ENCODE measurements around the gene CD99L2.

CD99L2 gene

DNA sequence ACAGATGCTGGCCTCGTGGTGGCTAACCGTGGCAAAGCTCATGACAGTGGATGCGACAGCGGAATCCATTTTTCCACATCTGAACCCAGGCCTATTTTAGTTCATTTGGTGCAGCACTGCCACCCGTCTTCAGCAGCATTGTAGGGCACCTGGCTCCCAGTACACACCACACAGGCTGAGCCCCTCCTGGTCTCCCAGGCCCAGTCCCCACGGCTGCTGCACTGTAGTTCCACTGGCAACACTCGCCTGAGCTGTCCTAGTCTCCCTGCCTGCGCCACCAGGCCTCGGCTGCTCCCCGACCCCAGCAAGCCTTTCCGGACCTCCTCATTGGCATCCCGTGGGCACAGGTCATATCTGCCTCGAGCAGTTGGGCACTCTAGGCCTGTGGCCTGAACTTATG lies 129.1 kb downstream of the CD99L2 start:
- no peaks in the 10 kb centered on the region for H3K9me3 Mint-ChIP-seq
- no peak overlapping the region for H3K4me3 Mint-ChIP-seq
- H3K27ac Mint-ChIP-seq = no peak overlapping the region
- H3K27me3 Mint-ChIP-seq = no peaks in the 10 kb centered on the region
- no peaks in the 10 kb centered on the region for H3K4me1 Mint-ChIP-seq
- no peaks in the 10 kb centered on the region for H3K36me3 Mint-ChIP-seq
- no peak for ATAC-seq

DNA sequence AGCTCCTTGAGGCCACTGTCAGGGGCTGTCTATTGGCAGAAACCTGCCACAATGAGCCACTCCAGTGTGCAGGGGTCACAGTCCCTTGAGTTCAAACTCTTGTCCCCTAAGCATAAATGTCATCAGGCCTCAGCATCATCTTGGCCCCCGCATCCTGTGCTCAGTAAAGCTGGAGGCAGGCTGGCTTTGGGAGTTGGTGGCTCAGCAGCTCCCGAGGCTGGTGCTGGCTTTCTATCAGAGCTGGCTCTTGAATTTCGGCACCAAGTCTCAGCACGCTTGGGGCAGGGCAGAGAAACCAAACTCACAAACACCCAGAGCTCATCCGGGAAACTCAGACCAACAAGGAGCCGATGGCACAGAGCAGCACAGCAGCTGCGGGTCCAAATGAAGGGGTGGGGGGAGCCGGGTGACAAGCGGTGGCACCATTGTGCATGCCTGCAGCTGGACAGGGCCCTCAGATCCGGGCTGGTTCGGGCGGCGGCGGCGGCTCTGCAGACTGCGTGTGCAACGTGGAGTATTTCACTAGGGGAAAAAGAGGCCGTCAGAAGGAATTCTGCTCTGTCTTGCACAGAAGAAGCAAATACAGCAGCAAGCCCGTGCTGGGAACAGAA lies 129.8 kb downstream of the CD99L2 start:
- Mint-ChIP-seq H3K4me1 (no peaks in the 10 kb centered on the region), H3K36me3 (peaks cover 4% of the 10 kb centered on the region), H3K9me3 (no peaks in the 10 kb centered on the region), H3K27ac (no peak overlapping the region), H3K27me3 (no peaks in the 10 kb centered on the region), H3K4me3 (no peak overlapping the region)
- no peak for ATAC-seq

DNA sequence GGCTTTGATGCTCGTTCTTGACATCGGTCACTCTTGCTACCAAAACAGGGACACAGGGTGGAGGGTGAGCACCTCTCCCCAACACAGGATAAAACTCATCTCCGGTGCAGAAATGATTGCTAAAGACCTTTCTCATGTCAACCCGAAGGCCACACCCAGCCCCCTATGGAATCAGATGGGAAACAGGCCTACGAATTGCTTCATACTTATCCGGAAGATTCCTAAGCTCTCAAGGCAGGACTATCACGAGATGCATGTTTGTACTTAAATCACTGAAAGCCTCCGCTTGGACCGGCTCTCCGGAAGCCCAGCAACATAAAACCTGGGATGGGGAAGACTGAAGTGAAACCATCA lies 130.4 kb downstream of the CD99L2 start:
- no peak overlapping the region for H3K4me3 Mint-ChIP-seq
- no peak overlapping the region for H3K27ac Mint-ChIP-seq
- ATAC-seq = no peak
- no peaks in the 10 kb centered on the region for H3K27me3 Mint-ChIP-seq
- peaks cover 7% of the 10 kb centered on the region for H3K36me3 Mint-ChIP-seq
- H3K4me1 Mint-ChIP-seq = no peaks in the 10 kb centered on the region
- no peaks in the 10 kb centered on the region for H3K9me3 Mint-ChIP-seq

DNA sequence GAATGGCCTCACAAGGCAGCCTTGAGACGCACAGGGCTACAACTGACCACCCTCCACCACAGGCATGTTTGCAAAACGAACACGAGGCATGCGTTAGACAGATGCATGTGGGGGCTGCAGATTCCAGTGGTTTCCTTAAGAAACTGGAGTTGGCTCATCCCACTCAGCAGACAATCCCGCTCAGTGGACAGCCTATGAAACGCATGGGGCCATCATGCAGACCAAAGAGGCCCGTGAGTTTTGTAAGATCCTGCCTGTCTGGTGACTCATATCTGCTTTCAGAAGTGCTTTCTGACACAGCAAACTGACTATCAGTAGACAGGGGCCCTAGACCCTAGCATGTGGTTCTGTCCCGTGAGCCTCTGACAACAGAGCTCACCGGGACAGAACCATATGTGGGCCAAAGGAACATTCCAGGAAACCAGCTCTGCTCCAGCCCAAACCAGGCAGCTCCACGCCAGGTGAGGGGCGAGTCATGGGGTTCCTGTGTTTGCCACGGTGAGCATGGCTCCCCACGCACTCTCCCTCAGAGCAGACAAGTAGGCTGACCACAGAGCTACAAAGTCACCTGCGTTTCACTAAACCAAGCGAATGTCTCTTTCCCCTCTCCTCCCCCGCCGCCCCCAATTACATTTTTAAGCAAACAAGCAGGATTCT lies 130.9 kb downstream of the CD99L2 start:
- no peak for ATAC-seq
- no peaks in the 10 kb centered on the region for H3K4me1 Mint-ChIP-seq
- H3K27ac Mint-ChIP-seq = no peak overlapping the region
- peaks cover 7% of the 10 kb centered on the region for H3K36me3 Mint-ChIP-seq
- no peaks in the 10 kb centered on the region for H3K9me3 Mint-ChIP-seq
- H3K4me3 Mint-ChIP-seq = no peak overlapping the region
- H3K27me3 Mint-ChIP-seq = no peaks in the 10 kb centered on the region

DNA sequence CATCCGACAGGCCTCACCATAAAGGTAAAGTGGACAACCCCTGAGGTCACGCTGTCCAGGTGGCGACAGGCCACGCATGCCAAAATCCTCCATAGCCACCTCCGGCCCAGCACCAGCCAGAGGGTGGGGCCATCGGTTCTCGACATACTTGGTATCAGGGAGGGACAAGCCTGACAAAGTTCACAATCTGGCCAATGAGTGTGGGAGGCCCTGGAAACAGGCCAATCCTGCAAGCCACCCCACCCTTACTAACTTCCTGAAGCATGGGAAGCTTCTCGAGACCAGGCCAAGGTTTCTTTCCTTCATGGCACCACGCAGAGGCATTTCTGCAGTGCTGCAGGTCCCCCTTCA lies 131.4 kb downstream of the CD99L2 start:
- Mint-ChIP-seq H3K4me3 (no peak overlapping the region), H3K27ac (no peak overlapping the region), H3K4me1 (no peaks in the 10 kb centered on the region), H3K36me3 (peaks cover 7% of the 10 kb centered on the region), H3K9me3 (no peaks in the 10 kb centered on the region), H3K27me3 (no peaks in the 10 kb centered on the region)
- no peak for ATAC-seq

DNA sequence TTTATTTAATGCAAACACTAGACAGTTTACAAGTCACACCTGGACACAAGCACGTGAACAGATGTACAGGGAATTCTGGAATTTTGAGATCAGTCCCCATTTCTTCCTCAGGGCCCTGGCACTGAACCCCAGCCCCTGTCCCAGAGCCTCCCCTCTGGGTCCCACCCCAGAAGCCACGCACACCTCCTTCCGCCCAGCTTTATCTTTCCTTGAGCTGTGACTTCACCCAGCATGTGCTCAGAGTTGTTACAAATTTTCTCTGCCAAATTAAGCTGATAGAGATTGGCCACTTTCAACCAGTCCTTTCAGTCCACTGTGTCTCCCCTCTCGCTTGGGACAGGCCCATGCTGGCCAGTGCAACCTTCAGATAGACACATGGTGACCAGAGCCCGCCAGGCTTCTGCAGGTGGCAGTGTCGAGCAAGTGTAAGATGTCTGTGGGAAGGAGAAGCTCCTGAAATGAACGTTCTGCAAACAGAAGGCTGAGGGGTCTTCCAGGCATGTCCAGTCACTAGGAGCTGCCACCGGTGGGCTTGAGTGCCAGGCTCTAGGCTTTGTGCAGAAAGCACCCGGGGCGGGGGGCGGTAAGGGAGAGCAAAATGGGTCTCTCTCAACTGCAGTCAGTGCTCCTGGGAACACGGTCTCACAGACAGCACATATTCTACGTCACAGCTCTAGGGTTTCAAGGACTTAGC lies 132.0 kb downstream of the CD99L2 start:
- peaks cover 7% of the 10 kb centered on the region for H3K36me3 Mint-ChIP-seq
- H3K4me3 Mint-ChIP-seq = no peak overlapping the region
- no peaks in the 10 kb centered on the region for H3K9me3 Mint-ChIP-seq
- H3K4me1 Mint-ChIP-seq = no peaks in the 10 kb centered on the region
- no peaks in the 10 kb centered on the region for H3K27me3 Mint-ChIP-seq
- ATAC-seq = no peak
- no peak overlapping the region for H3K27ac Mint-ChIP-seq

DNA sequence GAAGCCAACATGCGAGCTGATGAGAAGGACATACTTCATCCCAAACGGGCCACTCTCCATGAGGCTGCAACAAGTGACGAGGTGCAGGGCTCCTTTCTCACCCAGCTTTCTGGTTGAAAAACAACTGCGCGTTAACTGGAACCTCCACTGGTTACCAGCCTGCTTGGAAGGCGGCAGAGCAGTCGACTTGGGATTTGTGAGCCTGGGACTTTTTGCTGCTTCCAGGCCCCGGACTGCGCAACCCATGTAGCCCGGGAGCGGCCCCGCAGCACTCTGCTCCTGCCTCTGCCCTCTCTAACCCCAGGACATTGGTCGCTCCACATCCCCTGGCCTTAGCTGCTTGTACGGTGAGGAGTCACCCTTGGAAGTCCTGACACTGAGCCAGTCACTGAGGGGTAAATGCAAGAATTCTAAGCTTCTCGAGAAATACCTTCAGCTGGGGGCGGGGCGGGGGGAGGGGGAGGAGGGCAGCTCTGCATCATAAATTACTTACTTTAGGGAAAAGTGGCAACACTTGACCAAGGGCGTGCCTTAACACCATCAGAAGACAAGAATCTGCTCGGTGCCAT lies 132.6 kb downstream of the CD99L2 start:
- Mint-ChIP-seq H3K4me1 (no peaks in the 10 kb centered on the region), H3K36me3 (peaks cover 7% of the 10 kb centered on the region), H3K9me3 (no peaks in the 10 kb centered on the region), H3K27ac (no peak overlapping the region), H3K27me3 (no peaks in the 10 kb centered on the region), H3K4me3 (no peak overlapping the region)
- no peak for ATAC-seq

DNA sequence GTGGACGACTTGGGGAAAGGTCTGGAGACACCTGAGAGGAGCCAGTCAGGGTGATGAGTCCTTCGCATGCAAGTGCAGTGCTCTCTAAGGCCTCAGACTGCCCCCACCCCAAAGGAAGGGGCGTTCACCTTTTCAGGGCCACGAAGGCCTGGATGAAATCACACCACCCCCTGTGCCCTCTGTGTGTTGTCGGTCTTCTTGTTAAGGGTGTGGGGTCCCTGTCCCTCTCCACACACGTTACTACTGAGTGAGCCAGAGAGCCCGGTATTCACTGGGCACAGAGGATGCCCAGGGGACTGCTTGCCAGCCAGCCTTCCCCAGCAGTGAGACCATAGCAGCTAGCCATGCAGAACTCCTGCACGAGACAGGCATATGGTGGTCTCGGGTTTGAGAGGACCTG lies 133.2 kb downstream of the CD99L2 start:
- Mint-ChIP-seq H3K4me1 (no peaks in the 10 kb centered on the region), H3K36me3 (peaks cover 7% of the 10 kb centered on the region), H3K27me3 (no peaks in the 10 kb centered on the region), H3K27ac (no peak overlapping the region), H3K4me3 (no peak overlapping the region), H3K9me3 (no peaks in the 10 kb centered on the region)
- no peak for ATAC-seq

DNA sequence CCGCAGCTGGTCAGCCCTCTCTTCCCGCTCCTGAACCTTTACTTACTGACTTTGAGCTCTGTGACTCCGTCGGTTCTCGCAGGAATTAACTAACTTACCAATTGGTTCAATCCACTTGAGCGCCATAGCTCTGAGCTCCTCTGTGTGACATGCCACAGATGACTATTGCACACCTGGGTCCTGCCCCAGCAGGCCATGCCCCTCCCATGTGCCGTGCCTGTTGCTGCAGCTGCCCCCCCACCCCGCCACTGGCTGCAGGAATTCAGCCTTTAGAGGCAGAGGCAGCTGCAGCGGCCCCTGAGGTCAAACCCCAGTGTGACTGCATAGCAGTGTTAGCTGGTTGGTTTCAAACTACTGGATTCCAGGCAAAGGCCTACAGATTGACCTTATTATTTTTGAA lies 134.7 kb downstream of the CD99L2 start:
- H3K4me1 Mint-ChIP-seq = no peaks in the 10 kb centered on the region
- no peaks in the 10 kb centered on the region for H3K9me3 Mint-ChIP-seq
- peak overlapping the region; percentile 66 for H3K27ac Mint-ChIP-seq
- H3K27me3 Mint-ChIP-seq = no peaks in the 10 kb centered on the region
- no peak overlapping the region for H3K4me3 Mint-ChIP-seq
- peaks cover 7% of the 10 kb centered on the region for H3K36me3 Mint-ChIP-seq
- no peak for ATAC-seq

DNA sequence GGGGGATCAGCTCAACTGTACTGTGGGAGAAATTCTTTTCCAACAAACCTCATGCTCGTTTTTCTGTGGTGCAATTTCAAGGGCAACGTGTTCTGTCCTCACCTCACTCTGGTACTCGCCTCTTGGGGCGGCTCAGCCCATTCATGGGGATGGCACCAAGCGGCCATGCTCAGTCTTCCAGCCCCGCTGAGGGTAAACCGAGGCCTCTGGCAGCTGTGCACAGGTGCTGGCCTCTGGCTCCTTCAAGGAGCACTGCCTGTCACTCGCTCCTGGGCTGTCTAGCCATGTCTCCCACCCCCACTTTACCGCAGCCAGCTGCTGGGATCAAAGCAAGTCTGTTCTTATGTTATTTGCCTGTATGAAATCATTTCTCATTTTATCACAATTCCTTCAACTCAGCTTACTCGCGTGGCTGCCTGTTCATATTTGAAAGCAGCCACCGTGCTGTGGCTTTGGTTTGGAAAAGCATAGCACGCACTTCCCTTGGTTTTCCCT lies 135.1 kb downstream of the CD99L2 start:
- Mint-ChIP-seq H3K4me3 (no peak overlapping the region), H3K27ac (peak overlapping the region; percentile 66), H3K27me3 (no peaks in the 10 kb centered on the region), H3K4me1 (no peaks in the 10 kb centered on the region), H3K9me3 (no peaks in the 10 kb centered on the region), H3K36me3 (peaks cover 9% of the 10 kb centered on the region)
- no peak for ATAC-seq

DNA sequence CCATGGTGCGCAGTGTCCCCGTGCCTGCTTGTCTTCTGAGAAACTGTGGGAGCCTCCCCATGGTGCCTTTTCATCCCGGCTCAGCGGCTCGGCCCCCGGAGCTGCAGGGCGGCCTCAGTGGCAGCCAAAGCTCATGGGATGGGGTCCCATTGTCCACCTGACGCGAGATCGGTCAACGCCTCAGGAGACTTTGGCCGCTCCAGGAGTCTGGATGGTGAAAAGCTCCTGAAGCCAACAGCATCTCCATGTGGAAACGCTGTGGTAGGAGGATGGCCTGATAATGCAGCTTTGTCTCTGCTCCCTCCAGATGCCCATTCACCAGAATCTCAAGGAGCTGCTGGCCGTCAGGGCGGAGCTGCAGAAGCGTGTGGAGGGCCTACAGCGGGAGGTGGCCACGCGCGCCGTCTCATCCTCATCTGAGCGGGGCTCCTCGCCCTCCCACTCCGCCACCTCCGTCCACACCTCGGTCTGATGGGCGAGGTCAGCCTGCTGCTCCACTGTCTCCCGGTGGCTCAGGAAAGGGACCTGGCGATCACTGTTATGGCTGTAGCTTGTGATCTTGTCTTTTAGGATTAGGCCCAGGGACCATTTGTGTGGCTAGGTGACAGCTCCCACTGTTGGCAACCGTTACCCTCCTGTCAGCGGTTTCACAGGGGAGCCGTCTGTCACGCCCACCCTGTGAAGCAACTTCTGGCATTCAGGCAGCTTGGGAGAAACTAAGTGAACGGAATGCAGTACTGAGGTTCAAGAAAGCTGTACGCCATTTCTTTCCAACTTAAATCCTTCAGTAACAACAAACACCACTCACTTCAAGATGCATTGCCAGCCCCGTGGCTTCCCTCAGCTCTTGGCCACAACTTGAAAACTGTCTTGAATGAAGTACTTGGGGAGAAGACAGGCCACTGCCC lies 136.0 kb downstream of the CD99L2 start:
- H3K27ac Mint-ChIP-seq = no peak overlapping the region
- no peaks in the 10 kb centered on the region for H3K9me3 Mint-ChIP-seq
- ATAC-seq = no peak
- peaks cover 18% of the 10 kb centered on the region for H3K36me3 Mint-ChIP-seq
- H3K4me1 Mint-ChIP-seq = no peaks in the 10 kb centered on the region
- H3K4me3 Mint-ChIP-seq = no peak overlapping the region
- no peaks in the 10 kb centered on the region for H3K27me3 Mint-ChIP-seq

DNA sequence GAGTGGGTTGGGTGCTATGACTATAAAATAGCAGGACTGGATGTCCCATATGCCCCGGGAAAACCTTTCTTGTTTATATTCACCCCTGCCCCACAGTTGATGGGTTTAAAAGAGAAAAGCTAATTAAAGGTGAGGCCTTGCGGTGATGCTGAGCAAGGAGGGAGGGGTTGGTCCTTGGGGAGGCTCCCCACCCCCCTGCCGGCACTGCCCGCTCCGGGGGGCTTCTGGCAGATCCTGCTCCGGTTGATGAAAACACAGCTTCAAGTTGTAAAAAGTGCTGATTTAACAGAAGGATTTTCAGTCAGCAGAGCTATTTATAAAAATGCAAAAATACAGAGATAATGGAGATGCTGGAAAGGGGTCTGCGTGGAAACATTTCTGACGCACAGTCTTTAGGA lies 136.7 kb downstream of the CD99L2 start:
- Mint-ChIP-seq H3K27me3 (no peaks in the 10 kb centered on the region), H3K4me3 (no peak overlapping the region), H3K9me3 (no peaks in the 10 kb centered on the region), H3K4me1 (no peaks in the 10 kb centered on the region), H3K36me3 (peaks cover 25% of the 10 kb centered on the region), H3K27ac (no peak overlapping the region)
- no peak for ATAC-seq

DNA sequence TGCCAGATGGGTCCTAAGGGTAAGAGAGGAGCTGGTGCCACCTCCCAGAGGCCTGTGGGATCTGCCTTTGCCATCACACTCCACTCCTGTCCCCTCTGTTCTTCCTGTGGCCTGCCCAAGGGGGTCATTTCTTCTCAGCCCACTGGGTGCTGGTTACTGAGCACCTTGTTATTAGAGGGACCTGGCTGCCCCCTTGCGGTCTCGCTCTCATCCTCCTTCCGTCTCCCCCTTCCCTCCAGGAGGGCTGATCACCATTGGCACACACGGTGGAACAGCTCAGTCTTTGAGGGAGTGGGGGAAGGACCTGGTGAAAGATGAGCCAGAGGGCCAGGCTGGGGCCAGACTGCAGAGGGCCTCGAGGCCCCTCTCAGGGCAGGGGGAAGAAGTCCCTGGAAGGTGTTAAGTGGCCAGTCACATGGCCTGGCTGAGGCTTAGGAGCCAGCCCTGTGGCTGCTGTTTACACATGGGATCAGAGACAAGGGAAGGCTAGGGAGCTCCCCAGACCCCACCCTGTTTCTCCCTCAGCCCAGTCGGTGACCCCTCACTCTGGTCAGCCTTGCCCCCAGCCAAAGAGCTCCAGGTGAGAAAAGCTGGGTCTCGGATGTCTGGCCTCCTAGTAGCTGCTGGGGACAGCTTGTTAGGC lies 137.2 kb downstream of the CD99L2 start:
- peaks cover 26% of the 10 kb centered on the region for H3K36me3 Mint-ChIP-seq
- H3K4me3 Mint-ChIP-seq = no peak overlapping the region
- no peak overlapping the region for H3K27ac Mint-ChIP-seq
- no peak for ATAC-seq
- H3K4me1 Mint-ChIP-seq = no peaks in the 10 kb centered on the region
- no peaks in the 10 kb centered on the region for H3K27me3 Mint-ChIP-seq
- no peaks in the 10 kb centered on the region for H3K9me3 Mint-ChIP-seq

DNA sequence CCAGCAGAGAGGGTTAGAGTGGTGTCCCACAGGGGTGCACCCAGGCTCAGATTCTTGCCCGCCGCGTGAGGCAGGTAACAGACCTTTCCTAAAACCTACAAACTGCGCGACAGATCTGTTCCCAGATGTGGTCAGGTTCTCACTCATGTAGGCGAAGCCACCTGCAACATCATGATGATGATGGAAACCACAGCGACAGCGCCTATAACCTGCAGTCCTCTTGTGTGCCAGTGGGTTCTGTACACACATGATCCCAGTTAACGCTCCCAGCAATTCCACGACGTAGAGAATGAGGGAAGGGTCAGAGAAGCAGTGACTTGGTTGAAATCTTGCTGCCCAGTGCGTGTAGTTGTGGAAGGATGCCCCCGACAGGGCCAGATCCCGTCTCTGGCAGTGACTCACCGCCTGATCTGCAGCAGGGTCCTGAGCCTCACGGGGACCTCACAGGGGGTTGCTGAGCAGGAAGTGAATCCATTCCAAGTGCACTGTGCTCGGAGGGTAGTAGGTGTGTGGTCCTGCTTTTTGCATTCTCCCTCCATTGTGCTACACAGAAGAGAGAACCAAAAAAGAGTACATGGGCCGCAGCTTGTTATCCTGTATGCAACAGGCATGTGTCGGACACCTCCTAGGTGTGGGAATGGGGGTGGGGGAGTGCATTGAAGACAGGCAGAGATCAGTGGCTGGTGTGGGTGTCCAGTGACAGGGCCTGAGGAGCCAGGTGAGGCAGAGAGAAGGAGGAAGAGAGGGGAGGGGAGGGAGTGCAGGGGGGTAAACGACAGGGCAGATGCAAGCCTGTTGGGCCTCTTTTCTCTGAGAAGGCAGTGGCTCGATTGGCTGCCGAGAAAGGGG lies 138.7 kb downstream of the CD99L2 start:
- no peak overlapping the region for H3K4me3 Mint-ChIP-seq
- no peaks in the 10 kb centered on the region for H3K27me3 Mint-ChIP-seq
- H3K9me3 Mint-ChIP-seq = no peaks in the 10 kb centered on the region
- peak overlapping the region; percentile 17 for H3K27ac Mint-ChIP-seq
- H3K4me1 Mint-ChIP-seq = no peaks in the 10 kb centered on the region
- no peak for ATAC-seq
- H3K36me3 Mint-ChIP-seq = peaks cover 26% of the 10 kb centered on the region
